Transverse colon (tissue), 4 donors: ENCODE measurements around the gene MED7.

Experiments
- EP300 ChIP-seq: sonication (generic); formaldehyde crosslinking; IDR thresholded peaks from one replicate; pipeline ENCODE4 v1.6.1; 2017; ENCODE audit warnings: antibody characterized with exemption, low read depth
- POLR2AphosphoS5 ChIP-seq, 3 donors: sonication (generic); formaldehyde crosslinking; IDR thresholded peaks; one replicate each; pipeline ENCODE4 v1.6.1; 2016; ENCODE audit warnings: antibody characterized with exemption in 3 of 3
- TF ChIP-seq, protein P1 (sequence below), 5 experiments: fragments of 200-600 bp in 3 of 5; fragments of 450-650 bp in 2 of 5; sonication (generic) in 3 of 5; IDR thresholded peaks; 1 replicate in 2 of 5; 2 replicates in 3 of 5; pipeline ENCODE4 v1.5.1; 2016 to 2017; ENCODE audit warnings: antibody characterized with exemption in 5 of 5, inconsistent platforms in 3 of 5, mild to moderate bottlenecking in 2 of 5, moderate library complexity in 1 of 5

DNA sequence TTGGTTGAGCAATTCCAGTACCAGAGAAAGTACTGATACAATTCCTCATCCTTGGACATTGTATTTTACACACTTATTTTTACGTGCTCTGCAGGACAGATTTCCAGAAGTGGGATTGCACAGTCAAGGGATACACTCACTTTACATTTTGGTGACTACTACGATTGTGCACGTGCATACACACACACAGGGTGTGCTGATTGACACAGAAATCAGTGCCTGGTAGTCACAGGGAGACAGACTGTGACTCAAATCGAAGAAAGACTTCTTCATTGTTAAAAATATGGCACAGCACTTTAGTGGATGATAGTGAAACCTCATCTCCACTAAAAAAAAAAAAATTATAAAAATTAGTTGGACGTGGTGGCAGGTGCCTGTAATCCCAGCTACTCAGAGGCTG lies 21.9 kb upstream of the MED7 start:
- TF ChIP-seq, protein P1, sequence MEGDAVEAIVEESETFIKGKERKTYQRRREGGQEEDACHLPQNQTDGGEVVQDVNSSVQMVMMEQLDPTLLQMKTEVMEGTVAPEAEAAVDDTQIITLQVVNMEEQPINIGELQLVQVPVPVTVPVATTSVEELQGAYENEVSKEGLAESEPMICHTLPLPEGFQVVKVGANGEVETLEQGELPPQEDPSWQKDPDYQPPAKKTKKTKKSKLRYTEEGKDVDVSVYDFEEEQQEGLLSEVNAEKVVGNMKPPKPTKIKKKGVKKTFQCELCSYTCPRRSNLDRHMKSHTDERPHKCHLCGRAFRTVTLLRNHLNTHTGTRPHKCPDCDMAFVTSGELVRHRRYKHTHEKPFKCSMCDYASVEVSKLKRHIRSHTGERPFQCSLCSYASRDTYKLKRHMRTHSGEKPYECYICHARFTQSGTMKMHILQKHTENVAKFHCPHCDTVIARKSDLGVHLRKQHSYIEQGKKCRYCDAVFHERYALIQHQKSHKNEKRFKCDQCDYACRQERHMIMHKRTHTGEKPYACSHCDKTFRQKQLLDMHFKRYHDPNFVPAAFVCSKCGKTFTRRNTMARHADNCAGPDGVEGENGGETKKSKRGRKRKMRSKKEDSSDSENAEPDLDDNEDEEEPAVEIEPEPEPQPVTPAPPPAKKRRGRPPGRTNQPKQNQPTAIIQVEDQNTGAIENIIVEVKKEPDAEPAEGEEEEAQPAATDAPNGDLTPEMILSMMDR (IDR thresholded peaks at IDR 0.05): no peak
- TF ChIP-seq EP300 (no peak), POLR2AphosphoS5 (IDR thresholded peaks at IDR 0.05) (no peak)
